Skeletal muscle satellite cell (primary cell): Measurements from ENCODE around the gene VARS1.

Source experiments
- H3K27me3 ChIP-seq: 2 replicates; pipeline ENCODE4 v1.7.0; 2013; ENCODE audit warnings: low read length; ENCODE audit not compliant: control insufficient read depth, insufficient read depth
- H3K36me3 ChIP-seq: 2 replicates; pipeline ENCODE4 v1.7.0; 2013; ENCODE audit warnings: mild to moderate bottlenecking, control low read depth, low read length; ENCODE audit not compliant: insufficient read depth
- H3K4me1 ChIP-seq: 2 replicates; pipeline ENCODE4 v1.7.0; 2013; ENCODE audit warnings: low read length; ENCODE audit not compliant: control insufficient read depth, insufficient read depth
- H3K4me2 ChIP-seq: 2 replicates; pipeline ENCODE4 v1.7.0; 2013; ENCODE audit warnings: mild to moderate bottlenecking, low read length
- H3K4me3 ChIP-seq: 2 replicates; pipeline ENCODE4 v1.7.0; 2013; ENCODE audit warnings: low read length
- H3K9ac ChIP-seq: 2 replicates; pipeline ENCODE4 v1.7.0; 2013; ENCODE audit warnings: mild to moderate bottlenecking, low read depth, low read length, moderate library complexity
- H3K9me3 ChIP-seq: replicated peaks from 2 replicates; pipeline ENCODE4 v1.7.0; 2013; ENCODE audit warnings: mild to moderate bottlenecking, control low read depth, low read length

Gene VARS1

GRCh38 chr6:31784098-31784925 lies 11.2 kb downstream of the VARS1 start:
- no peak overlapping the region for H3K4me3 ChIP-seq
- H3K36me3 ChIP-seq, result peaks cover 62% of the 10 kb centered on the region
- H3K9me3 ChIP-seq, result no peaks in the 10 kb centered on the region
- H3K9ac ChIP-seq, result no peak overlapping the region
- no peaks in the 10 kb centered on the region for H3K27me3 ChIP-seq
- no peaks in the 10 kb centered on the region for H3K4me1 ChIP-seq
- H3K4me2 ChIP-seq, result no peak overlapping the region

- no peaks in the 10 kb centered on the region for H3K9me3 ChIP-seq
- H3K9ac ChIP-seq, result no peak overlapping the region
- H3K4me2 ChIP-seq, result no peak overlapping the region
- no peak overlapping the region for H3K4me3 ChIP-seq
- no peaks in the 10 kb centered on the region for H3K27me3 ChIP-seq
- H3K4me1 ChIP-seq, result peaks cover 6% of the 10 kb centered on the region
- H3K36me3 ChIP-seq, result peaks cover 76% of the 10 kb centered on the region
Measured at GRCh38 chr6:31782126-31782855, 13.3 kb downstream of the VARS1 start.

GRCh38 chr6:31781244-31782125 lies 14.1 kb downstream of the VARS1 start:
- Histone ChIP-seq H3K4me1 (peaks cover 14% of the 10 kb centered on the region), H3K9ac (no peak overlapping the region), H3K27me3 (no peaks in the 10 kb centered on the region), H3K36me3 (peaks cover 76% of the 10 kb centered on the region), H3K4me3 (no peak overlapping the region), H3K4me2 (no peak overlapping the region), H3K9me3 (no peaks in the 10 kb centered on the region)

GRCh38 chr6:31780507-31781243 lies 14.9 kb downstream of the VARS1 start:
- H3K27me3 ChIP-seq, result no peaks in the 10 kb centered on the region
- no peak overlapping the region for H3K4me2 ChIP-seq
- no peak overlapping the region for H3K4me3 ChIP-seq
- H3K9ac ChIP-seq, result no peak overlapping the region
- peaks cover 15% of the 10 kb centered on the region for H3K4me1 ChIP-seq
- H3K9me3 ChIP-seq, result no peaks in the 10 kb centered on the region
- H3K36me3 ChIP-seq, result peaks cover 72% of the 10 kb centered on the region

GRCh38 chr6:31779908-31780307 lies 15.6 kb downstream of the VARS1 start:
- Histone ChIP-seq H3K4me1 (peaks cover 15% of the 10 kb centered on the region), H3K36me3 (peaks cover 65% of the 10 kb centered on the region), H3K9me3 (no peaks in the 10 kb centered on the region), H3K9ac (no peak overlapping the region), H3K4me2 (no peak overlapping the region), H3K4me3 (no peak overlapping the region), H3K27me3 (no peaks in the 10 kb centered on the region)

GRCh38 chr6:31778999-31779885 lies 16.3 kb downstream of the VARS1 start:
- Histone ChIP-seq H3K27me3 (no peaks in the 10 kb centered on the region), H3K4me1 (peaks cover 15% of the 10 kb centered on the region), H3K4me3 (no peak overlapping the region), H3K4me2 (no peak overlapping the region), H3K9ac (no peak overlapping the region), H3K9me3 (no peaks in the 10 kb centered on the region), H3K36me3 (peaks cover 58% of the 10 kb centered on the region)

GRCh38 chr6:31778193-31778592 lies 17.4 kb downstream of the VARS1 start:
- H3K27me3 ChIP-seq, result no peaks in the 10 kb centered on the region
- no peak overlapping the region for H3K4me2 ChIP-seq
- H3K4me1 ChIP-seq, result peaks cover 15% of the 10 kb centered on the region
- no peak overlapping the region for H3K4me3 ChIP-seq
- peaks cover 52% of the 10 kb centered on the region for H3K36me3 ChIP-seq
- no peaks in the 10 kb centered on the region for H3K9me3 ChIP-seq
- no peak overlapping the region for H3K9ac ChIP-seq

- no peak overlapping the region for H3K4me3 ChIP-seq
- H3K4me2 ChIP-seq, result peak overlapping the region; percentile 71
- H3K36me3 ChIP-seq, result peaks cover 47% of the 10 kb centered on the region
- no peaks in the 10 kb centered on the region for H3K9me3 ChIP-seq
- H3K9ac ChIP-seq, result no peak overlapping the region
- no peaks in the 10 kb centered on the region for H3K27me3 ChIP-seq
- peaks cover 15% of the 10 kb centered on the region for H3K4me1 ChIP-seq
Measured at GRCh38 chr6:31777667-31778050, 17.9 kb downstream of the VARS1 start.

GRCh38 chr6:31776989-31777666 lies 18.4 kb downstream of the VARS1 start, which contains the start of gene VWA7:
TSS of gene VWA7 (minus strand) at chr6:31777328. CDS start at chr6:31776779, 549 bp downstream.
- H3K36me3 ChIP-seq, result peaks cover 42% of the 10 kb centered on the region
- peaks cover 15% of the 10 kb centered on the region for H3K4me1 ChIP-seq
- no peaks in the 10 kb centered on the region for H3K9me3 ChIP-seq
- H3K4me2 ChIP-seq, result peak within 1 kb of the TSS; percentile 71
- peak within 1 kb of the TSS; percentile 48 for H3K4me3 ChIP-seq
- H3K9ac ChIP-seq, result peak within 1 kb of the TSS; percentile 37
- no peaks in the 10 kb centered on the region for H3K27me3 ChIP-seq
